GM12891 (cell line): Measurements from ENCODE around the gene FAM234B.

Experiments
- PAX5 ChIP-seq: IDR thresholded peaks from 2 replicates; pipeline ENCODE4 v1.6.1; 2011; ENCODE audit warnings: low read length, moderate library complexity, mild to moderate bottlenecking; ENCODE audit not compliant: insufficient read depth, severe bottlenecking
- POLR2A ChIP-seq: IDR thresholded peaks from 2 replicates; pipeline ENCODE4 v1.6.1; 2011; ENCODE audit warnings: low read depth, low read length, control low read depth

DNA sequence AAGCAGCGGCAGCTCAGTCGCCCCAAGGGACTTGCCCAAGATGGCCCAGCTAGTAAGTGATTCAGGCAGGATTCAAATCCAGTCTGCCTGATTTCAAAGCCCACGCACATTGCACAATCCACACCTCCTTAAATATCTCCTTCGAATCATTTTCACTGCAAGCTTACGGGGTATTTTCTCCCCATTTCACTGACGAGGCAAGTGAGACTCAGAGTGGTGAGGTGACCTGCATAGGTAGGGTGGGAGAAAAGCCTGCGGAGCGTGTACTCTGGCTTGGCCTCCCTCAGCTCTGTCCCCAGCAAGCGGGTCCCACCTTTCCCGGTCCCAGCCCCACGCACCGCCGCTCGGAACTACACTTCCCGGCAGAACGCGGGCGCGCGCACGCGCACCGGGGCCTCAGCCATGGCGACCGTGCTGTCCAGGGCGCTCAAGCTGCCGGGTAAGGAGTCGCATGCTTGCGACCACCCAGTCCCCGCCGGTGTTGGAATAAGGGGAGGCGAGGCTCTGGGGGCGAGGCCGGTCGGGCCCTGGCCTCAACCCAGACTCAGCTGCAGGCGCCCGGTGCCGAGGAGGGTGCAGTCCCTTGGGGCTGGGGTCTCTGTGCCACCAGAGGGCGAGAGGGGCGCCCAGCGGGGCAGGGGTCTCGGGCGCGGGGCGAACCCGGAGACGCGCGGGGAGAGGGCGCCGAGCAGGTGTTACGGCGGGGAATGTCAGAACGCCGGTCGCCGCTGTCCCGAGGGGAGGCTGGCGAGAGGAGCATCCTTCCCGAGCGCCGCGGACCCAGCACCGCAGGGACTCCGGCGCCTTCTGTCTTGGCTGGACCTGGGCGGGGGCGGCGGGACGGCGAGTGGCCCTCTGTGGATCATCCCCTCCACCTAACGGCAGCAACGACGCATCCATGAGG is at the start of gene FAM234B:
- TF ChIP-seq POLR2A: no peak
- TF ChIP-seq PAX5: no peak
